Stimulated activated naive CD8-positive, alpha-beta T cell treated with anti-CD3 and anti-CD28 coated beads, Interleukin-15, amount 100 ng/mL, for 72 hours (primary cell): ENCODE results near the gene BRPF3.
A peak's percentile ranks its signal among the peaks of the same experiment; 100 is the strongest.

Source experiments
- ATAC-seq: fragments of 150-1000 bp; cut with Tn5 transposase; 2 replicates; pipeline ENCODE4 v1.10.0; 2021; ENCODE audit warnings: mild to moderate bottlenecking, moderate library complexity
- DNase-seq, 2 donors: peaks; one replicate each; pipeline ENCODE4 v3.0.0; 2021 to 2022
- H3K27ac Mint-ChIP-seq, 2 donors: one replicate each; pipeline ENCODE4 v1.8.0; 2022; ENCODE audit warnings: mild to moderate bottlenecking in 2 of 2, mixed read lengths in 2 of 2, moderate library complexity in 2 of 2
- H3K27me3 Mint-ChIP-seq: one replicate; pipeline ENCODE4 v1.8.0; 2022; ENCODE audit warnings: mixed read lengths
- H3K4me1 Mint-ChIP-seq: one replicate; pipeline ENCODE4 v1.8.0; 2022; ENCODE audit warnings: mild to moderate bottlenecking, mixed read lengths
- H3K4me3 Mint-ChIP-seq, 2 donors: one replicate each; pipeline ENCODE4 v1.8.0; 2022; ENCODE audit warnings: mild to moderate bottlenecking in 2 of 2, mixed read lengths in 2 of 2, moderate library complexity in 1 of 2
- H3K9me3 Mint-ChIP-seq, 2 donors: one replicate each; pipeline ENCODE4 v1.8.0; 2022; ENCODE audit warnings: mixed read lengths in 2 of 2

BRPF3 gene

DNA sequence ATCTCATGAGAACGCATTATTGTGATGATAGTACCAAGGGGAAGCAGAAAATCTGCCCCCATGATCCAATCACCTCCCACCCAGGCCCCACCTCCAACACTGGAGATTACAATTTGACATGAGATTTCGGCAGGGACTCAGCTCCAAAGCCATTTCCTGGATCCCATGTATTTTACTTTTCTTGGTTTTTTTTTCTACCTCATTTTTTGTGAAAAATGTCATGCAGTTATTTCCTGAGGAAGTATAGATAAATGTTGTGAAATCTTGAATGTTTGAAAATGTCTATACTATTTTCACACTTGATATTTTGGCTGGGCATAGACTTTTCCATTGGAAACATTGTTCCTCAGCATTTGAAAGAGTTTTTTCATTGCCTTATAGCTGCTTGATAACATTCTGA, 9.1 kb upstream of the BRPF3 start:
- no peak for DNase-seq
- Mint-ChIP-seq H3K4me3 (no peak overlapping the region), H3K4me1 (no peaks in the 10 kb centered on the region), H3K9me3 (peaks cover 7 to 9% of the 10 kb centered on the region in 2 donors), H3K27me3 (no peaks in the 10 kb centered on the region), H3K27ac (no peak overlapping the region)
- no peak for ATAC-seq

DNA sequence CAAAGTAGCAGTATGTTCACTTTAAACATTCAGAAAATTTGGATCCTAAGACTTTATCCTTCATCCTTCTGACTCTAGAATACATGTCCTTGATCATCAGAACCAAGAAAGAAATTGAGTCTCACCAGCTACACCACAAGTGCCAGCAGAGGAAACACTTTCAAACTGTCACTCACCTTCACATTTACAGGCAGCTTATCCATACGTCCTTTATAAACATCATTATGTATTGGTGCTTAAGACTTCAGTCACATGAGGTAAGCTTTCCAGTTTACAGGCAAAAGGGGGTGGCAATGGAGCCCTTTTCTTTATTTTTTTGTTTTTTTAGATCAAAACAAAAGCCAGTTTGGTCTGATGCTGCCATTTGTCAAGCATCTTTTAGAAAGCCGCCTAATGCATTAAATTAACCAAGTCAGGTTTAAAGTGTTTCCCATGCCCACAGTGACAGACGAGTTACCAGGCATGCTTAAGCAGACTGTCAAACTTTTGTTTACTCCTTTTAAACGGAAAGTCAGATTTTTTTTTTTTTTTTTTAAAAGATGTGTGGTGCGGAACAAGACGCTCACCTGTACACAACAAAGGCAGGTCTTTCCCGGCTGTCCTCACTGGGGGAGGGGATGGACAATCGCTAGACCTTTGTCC, 952 bp upstream of the BRPF3 start:
- H3K9me3 Mint-ChIP-seq: peaks cover 0 to 6% of the 10 kb centered on the region in 2 donors
- peaks cover 36% of the 10 kb centered on the region for H3K4me1 Mint-ChIP-seq
- H3K27ac Mint-ChIP-seq: peak overlapping the region; percentile 45 to 57
- peak overlapping the region; percentile 76 to 77 for H3K4me3 Mint-ChIP-seq
- H3K27me3 Mint-ChIP-seq: no peaks in the 10 kb centered on the region
- DNase-seq (no peak), ATAC-seq (no peak)

DNA sequence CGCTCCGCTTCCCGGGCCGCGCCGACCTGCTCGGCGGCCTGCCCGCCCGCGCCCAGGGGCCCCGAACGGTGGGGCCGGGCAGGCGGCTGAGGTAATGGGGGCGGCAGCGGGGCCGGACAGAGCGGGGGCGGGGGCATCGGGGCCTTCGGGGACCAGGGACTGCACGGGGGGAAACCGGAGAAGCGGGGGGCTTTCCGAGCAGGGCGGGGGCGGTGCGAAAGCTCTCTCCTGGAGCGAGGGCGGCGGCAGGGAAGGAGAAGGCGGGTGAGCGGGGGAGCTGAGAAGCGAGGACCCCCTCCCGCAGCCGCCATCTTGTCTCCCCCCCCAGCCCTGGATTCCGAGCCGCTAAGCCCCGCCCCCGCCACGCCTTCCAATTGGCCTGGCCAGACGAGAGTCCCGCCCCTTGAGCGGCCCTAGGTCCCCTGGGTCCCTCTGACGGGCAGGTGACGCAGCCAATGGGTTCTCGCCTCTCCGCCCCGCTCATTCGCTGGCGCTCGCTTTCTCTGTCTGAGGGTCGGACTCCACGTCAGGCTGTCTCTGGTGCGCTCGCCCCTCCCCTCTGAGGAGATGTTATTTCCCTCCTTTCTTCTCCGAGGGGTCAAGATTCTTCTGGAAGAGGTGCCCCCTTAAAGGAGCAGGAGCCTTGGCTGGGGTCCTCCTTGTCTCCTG, 470 bp downstream of the BRPF3 start:
- ATAC-seq: peak; percentile 93

DNA sequence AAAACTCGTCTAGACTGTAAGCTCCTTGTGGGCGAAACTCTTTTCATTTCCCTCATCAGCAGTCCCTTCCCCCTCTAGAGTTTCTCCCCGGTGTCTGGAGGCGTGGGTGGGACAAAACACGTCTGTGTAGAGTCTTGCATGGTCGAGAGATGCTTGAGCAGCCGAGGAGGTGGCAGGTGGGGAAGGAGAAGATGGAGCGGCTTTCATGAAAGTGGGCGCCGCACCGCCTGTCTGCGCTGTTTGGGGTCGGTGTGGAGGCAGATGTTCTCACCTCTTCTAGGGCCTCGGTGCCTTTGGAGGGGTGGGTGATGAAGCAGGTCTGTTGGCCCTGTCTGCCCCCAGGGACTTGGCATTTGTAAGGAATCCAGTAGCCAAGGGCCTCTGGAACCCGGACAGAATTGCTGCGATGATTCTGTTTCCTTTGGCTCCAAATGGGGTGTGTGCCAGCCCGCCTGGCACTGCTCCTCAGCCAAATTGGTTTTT, 1.2 kb downstream of the BRPF3 start:
- Mint-ChIP-seq H3K4me1 (peaks cover 56% of the 10 kb centered on the region), H3K4me3 (peak overlapping the region; percentile 91 to 93), H3K9me3 (peaks cover 0 to 6% of the 10 kb centered on the region in 2 donors), H3K27me3 (no peaks in the 10 kb centered on the region), H3K27ac (peak overlapping the region; percentile 80 to 96)
- DNase-seq (peak in 1 of 2 donors; percentile 21), ATAC-seq (no peak)

More for the DNA sequence above, 470 bp downstream of the BRPF3 start:
- Mint-ChIP-seq H3K27me3 (no peaks in the 10 kb centered on the region), H3K9me3 (peaks cover 0 to 6% of the 10 kb centered on the region in 2 donors), H3K4me3 (peak overlapping the region; percentile 91 to 93), H3K4me1 (peaks cover 48% of the 10 kb centered on the region), H3K27ac (peak overlapping the region; percentile 94 to 96)
- DNase-seq: peak; percentile 99

DNA sequence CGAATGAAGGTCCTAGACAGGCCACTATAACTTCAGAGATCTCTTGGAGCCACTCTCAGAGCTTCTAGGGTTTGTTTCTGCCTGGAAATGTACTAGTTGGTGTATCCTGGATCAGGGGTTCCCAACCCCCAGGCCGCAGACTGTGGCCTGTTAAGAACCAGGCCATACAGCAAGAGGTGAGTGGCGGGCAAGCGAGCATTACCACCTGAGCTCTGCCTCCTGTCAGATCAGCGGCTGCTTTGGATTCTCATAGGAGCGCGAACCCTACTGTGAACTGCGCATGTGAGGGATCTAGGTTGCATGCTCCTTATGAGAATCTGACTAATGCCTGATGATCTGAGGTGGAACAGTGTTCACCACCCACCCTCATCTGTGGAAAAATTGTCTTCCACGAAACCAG, 2.4 kb downstream of the BRPF3 start:
- Mint-ChIP-seq H3K27me3 (no peaks in the 10 kb centered on the region), H3K27ac (no peak overlapping the region), H3K4me3 (no peak overlapping the region), H3K9me3 (peaks cover 0 to 6% of the 10 kb centered on the region in 2 donors), H3K4me1 (peaks cover 68% of the 10 kb centered on the region)
- no peak for ATAC-seq
- DNase-seq: no peak

DNA sequence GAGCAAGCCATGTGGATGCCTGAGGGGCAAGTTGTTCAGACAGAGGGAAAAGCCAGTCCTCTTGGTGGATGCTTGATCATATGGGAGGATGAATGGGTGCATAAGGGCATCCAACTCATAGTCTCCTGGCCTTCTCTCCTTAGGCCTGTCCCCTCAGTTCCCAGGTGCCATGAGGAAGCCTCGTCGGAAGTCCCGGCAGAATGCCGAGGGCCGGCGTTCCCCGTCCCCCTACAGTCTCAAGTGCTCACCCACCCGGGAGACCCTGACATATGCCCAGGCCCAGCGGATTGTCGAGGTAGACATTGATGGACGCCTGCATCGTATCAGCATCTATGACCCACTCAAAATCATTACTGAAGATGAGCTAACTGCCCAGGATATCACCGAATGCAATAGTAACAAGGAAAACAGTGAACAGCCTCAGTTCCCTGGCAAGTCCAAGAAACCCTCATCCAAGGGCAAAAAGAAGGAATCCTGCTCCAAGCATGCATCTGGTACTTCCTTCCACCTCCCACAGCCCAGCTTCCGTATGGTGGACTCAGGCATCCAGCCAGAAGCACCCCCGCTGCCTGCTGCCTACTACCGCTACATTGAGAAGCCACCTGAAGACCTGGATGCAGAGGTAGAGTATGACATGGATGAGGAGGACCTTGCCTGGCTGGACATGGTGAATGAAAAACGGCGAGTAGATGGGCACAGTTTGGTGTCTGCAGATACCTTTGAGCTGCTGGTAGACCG, 3.8 kb downstream of the BRPF3 start:
- Mint-ChIP-seq H3K27ac (no peak overlapping the region), H3K4me3 (no peak overlapping the region), H3K9me3 (peaks cover 0 to 6% of the 10 kb centered on the region in 2 donors), H3K4me1 (peaks cover 76% of the 10 kb centered on the region), H3K27me3 (no peaks in the 10 kb centered on the region)
- ATAC-seq (no peak), DNase-seq (no peak)

DNA sequence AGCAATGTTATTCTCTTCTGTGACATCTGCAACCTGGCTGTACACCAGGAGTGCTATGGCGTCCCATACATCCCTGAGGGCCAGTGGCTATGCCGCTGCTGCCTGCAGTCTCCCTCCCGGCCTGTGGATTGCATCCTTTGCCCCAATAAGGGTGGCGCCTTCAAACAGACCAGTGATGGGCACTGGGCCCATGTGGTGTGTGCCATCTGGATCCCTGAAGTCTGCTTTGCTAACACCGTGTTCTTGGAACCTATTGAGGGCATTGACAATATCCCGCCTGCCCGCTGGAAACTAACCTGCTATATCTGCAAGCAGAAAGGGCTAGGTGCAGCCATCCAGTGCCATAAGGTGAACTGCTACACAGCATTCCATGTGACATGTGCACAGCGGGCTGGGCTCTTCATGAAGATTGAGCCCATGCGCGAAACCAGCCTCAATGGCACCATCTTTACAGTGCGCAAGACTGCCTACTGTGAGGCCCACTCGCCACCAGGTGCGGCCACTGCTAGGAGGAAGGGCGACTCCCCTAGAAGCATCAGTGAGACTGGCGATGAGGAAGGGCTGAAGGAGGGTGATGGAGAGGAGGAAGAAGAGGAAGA, 4.6 kb downstream of the BRPF3 start:
- ATAC-seq (no peak), DNase-seq (no peak)
- Mint-ChIP-seq H3K27ac (peak overlapping the region in 1 of 2 donors; percentile 50), H3K9me3 (peaks cover 0 to 6% of the 10 kb centered on the region in 2 donors), H3K27me3 (no peaks in the 10 kb centered on the region), H3K4me3 (peak overlapping the region; percentile 3 to 7), H3K4me1 (peaks cover 83% of the 10 kb centered on the region)

DNA sequence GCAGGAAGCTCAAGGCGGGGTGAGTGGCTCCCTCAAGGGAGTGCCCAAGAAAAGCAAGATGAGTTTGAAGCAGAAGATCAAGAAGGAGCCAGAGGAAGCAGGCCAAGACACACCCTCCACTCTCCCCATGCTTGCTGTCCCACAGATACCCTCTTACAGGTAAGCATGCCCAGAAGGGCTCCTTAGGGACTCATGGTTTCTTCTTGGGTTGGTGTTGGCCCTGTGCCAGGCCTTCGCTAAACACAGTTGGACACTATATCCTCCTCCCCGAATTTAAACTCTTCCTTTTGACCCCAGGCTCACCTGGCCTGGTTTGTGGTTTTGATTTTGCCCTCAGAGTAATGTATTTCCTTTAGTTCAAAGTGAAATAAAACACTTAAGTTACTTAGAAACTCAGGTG, 5.1 kb downstream of the BRPF3 start:
- Mint-ChIP-seq H3K27me3 (no peaks in the 10 kb centered on the region), H3K4me1 (peaks cover 87% of the 10 kb centered on the region), H3K4me3 (peak overlapping the region; percentile 3 to 7), H3K27ac (peak overlapping the region in 1 of 2 donors; percentile 50), H3K9me3 (peaks cover 0 to 6% of the 10 kb centered on the region in 2 donors)
- DNase-seq: no peak
- no peak for ATAC-seq

DNA sequence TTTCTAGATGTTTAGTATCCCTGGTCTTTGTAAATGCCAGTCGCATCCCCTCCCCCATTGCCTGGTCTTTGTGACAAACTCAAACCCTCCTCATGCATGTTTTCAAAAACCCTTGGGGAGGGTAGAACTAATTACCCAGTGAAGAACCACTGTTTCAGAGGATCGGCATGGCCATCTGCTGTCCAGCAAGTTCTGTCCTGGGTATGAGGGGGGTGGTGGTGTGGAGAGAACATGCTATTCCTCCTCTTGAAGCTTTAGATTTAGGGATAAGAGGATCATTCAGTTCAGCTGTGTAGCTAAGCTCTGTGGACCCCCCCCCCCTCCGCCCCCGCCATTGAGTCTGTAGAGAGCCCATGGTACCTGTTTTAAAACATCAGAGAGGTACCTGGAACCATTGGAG, 5.6 kb downstream of the BRPF3 start:
- H3K27me3 Mint-ChIP-seq: no peaks in the 10 kb centered on the region
- no peak overlapping the region for H3K27ac Mint-ChIP-seq
- peaks cover 86% of the 10 kb centered on the region for H3K4me1 Mint-ChIP-seq
- ATAC-seq (no peak), DNase-seq (no peak)
- peaks cover 0 to 6% of the 10 kb centered on the region in 2 donors for H3K9me3 Mint-ChIP-seq
- no peak overlapping the region for H3K4me3 Mint-ChIP-seq

DNA sequence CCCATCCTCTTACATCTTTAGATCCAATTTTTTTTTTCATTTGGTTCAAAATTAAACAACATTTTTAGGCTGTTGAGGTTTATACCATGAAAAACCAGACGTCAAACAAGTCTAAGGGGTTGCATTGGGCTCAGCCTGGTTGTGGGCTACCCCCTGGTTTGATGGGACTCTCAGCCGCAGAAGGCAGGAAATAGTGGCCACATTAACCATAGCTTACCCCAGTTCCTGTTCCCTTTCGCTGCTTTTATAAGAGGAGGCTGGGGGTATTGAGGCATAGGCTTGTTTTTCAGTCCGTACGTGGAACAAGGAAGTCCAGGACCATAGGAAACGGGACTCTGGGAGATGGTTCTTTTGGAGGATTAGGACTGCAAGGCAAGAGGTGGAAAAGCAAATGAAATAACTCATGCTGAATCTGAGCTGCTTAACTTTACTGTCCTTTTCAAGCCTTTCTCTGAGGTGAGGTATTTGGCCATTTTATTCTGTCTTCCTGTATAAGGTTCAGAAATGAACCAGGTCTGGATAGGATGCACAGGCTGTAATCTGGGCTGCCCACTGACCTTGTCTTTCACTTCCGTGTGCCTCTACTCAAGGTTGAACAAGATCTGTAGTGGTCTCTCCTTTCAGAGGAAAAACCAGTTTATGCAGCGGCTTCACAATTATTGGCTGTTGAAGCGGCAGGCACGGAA, 7.7 kb downstream of the BRPF3 start:
- Mint-ChIP-seq H3K9me3 (no peaks in the 10 kb centered on the region), H3K4me3 (peak overlapping the region; percentile 55), H3K27ac (no peak overlapping the region), H3K27me3 (no peaks in the 10 kb centered on the region), H3K4me1 (peaks cover 67% of the 10 kb centered on the region)
- ATAC-seq (peak; percentile 99), DNase-seq (peak; percentile 54 to 71)

DNA sequence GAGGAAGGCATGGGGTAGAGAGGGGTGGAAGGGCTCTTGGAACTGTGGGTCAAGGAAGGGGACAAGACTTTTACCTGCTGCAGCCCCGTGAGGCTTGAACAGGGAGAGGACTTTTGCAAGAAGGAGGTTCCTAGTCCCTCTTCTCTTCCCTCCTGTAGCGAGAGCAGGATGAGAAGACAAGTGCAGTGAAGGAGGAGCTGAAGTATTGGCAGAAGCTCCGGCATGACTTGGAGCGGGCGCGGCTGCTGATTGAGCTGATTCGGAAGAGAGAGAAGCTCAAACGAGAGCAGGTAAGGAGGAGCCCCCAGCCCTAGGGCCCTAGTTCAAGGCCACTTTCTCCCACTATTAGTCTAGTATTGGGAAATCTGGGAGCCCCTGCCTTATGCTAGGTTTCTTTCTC, 10.6 kb downstream of the BRPF3 start:
- no peaks in the 10 kb centered on the region for H3K27me3 Mint-ChIP-seq

DNA sequence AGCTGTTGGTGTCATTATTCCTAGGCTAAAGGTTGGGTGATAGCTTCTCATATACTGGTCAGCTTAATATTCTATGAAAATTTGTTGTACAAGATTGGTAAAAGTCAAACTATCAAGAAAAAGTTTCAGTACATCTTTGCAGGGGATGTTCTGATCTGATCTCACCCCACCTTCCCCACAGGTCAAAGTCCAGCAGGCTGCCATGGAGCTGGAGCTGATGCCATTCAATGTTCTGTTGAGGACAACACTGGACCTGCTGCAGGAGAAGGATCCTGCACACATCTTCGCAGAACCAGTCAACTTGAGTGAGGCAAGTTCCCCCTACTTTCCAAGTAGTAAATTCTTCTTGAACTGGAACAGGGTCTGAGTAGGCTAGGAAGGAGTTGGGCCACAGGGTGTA, 13.1 kb downstream of the BRPF3 start:
- Mint-ChIP-seq H3K27me3 (no peaks in the 10 kb centered on the region), H3K4me1 (peaks cover 19% of the 10 kb centered on the region), H3K27ac (no peak overlapping the region), H3K9me3 (no peaks in the 10 kb centered on the region), H3K4me3 (no peak overlapping the region)
- ATAC-seq: no peak
- DNase-seq: no peak

More for the DNA sequence above, 10.6 kb downstream of the BRPF3 start:
- H3K4me1 Mint-ChIP-seq: peaks cover 43% of the 10 kb centered on the region
- DNase-seq (no peak), ATAC-seq (no peak)
- no peaks in the 10 kb centered on the region for H3K9me3 Mint-ChIP-seq
- no peak overlapping the region for H3K4me3 Mint-ChIP-seq
- no peak overlapping the region for H3K27ac Mint-ChIP-seq

DNA sequence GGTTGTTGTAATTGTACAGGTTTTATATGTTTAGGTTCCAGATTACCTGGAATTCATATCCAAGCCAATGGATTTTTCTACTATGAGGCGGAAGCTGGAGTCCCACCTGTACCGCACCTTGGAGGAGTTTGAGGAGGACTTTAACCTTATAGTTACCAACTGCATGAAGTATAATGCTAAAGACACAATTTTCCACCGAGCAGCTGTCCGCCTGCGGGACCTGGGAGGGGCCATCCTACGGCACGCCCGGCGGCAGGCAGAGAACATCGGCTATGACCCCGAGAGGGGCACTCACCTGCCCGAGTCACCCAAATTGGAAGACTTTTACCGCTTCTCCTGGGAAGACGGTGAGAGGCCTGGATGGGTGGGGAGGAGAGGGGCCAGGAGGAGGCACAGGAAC, 13.6 kb downstream of the BRPF3 start:
- peaks cover 14% of the 10 kb centered on the region for H3K4me1 Mint-ChIP-seq
- H3K27ac Mint-ChIP-seq: no peak overlapping the region
- DNase-seq: no peak
- H3K4me3 Mint-ChIP-seq: no peak overlapping the region
- ATAC-seq: no peak
- no peaks in the 10 kb centered on the region for H3K9me3 Mint-ChIP-seq
- no peaks in the 10 kb centered on the region for H3K27me3 Mint-ChIP-seq

DNA sequence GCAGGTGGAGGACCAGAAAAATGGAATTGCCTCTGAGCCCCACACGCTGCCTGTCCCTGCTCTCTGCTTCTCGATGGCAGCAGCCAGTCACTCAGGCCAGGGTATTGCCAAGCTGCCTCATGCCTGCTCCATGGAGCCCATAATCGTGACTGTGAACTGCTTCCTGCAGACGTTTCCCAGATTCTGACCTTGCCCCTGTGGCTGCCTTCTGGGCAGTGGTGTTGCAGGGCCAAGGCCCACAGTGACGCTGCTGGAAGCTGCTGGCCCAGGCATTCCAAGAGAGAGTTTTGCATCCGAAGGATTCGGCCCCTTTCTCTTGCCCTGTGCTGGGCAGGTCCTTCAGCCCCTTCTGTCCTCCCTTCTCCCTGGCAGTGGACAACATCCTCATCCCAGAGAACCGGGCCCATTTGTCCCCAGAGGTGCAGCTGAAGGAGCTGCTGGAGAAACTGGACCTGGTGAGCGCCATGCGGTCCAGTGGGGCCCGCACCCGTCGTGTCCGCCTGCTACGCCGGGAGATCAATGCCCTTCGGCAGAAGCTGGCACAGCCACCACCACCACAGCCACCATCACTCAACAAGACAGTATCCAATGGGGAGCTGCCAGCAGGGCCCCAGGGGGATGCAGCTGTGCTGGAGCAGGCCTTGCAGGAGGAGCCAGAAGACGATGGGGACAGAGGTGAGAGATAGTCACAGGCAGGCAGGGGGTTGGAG, 14.5 kb downstream of the BRPF3 start:
- ATAC-seq: no peak
- Mint-ChIP-seq H3K4me1 (peaks cover 5% of the 10 kb centered on the region), H3K4me3 (no peak overlapping the region), H3K27me3 (no peaks in the 10 kb centered on the region), H3K9me3 (no peaks in the 10 kb centered on the region), H3K27ac (no peak overlapping the region)
- no peak for DNase-seq

DNA sequence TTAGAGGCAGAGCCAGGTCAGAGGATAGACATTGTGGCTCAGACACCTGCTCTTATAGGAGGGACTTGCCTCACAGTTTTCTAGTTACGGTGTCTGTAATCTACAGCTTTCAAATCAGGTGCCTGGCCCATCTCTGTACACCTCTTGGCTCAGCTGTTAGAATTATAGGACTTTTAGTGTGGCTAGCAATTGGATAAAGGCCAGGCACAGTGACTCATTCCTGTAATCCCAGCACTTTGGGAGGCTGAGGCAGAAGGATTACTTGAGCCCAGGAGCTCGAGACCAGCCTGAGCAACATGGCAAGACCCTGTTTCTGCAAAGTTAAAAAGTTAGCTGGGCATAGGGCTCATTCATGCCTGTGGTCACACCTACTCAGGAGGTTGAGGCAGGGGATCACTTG, 20.0 kb downstream of the BRPF3 start:
- DNase-seq: no peak
- Mint-ChIP-seq H3K4me1 (no peaks in the 10 kb centered on the region), H3K9me3 (no peaks in the 10 kb centered on the region), H3K27me3 (no peaks in the 10 kb centered on the region), H3K27ac (no peak overlapping the region), H3K4me3 (no peak overlapping the region)
- no peak for ATAC-seq
